EH (cell line): ENCODE results near the gene DLD.

ENCODE experiments used
- DNase-seq: peaks from one replicate; pipeline ENCODE4 v3.0.0-alpha.2; 2015; ENCODE audit warnings: low read depth

DLD gene

GRCh38 chr7:107969856-107970255 lies 78.9 kb downstream of the DLD start:
- no peak for DNase-seq
